K562 (cell line): Measurements from ENCODE around the gene CTTNBP2NL.

ENCODE experiments used
- ETS1 ChIP-seq: conservative IDR thresholded peaks from 2 replicates; pipeline ENCODE4 v1.6.1; 2011; ENCODE audit warnings: low read depth, mild to moderate bottlenecking, low read length; ENCODE audit not compliant: control insufficient read depth
- FOXJ3 ChIP-seq: sonication (generic); formaldehyde crosslinking; IDR thresholded peaks from 2 replicates; pipeline ENCODE4 v1.4.0; 2020; ENCODE audit warnings: mild to moderate bottlenecking, missing genetic modification reagents
- SNIP1 ChIP-seq: fragments of 450-650 bp; IDR thresholded peaks from 2 replicates; pipeline ENCODE4 v1.7.1; 2017; ENCODE audit warnings: low read depth, mild to moderate bottlenecking

GRCh38 chr1:112440574-112440973 lies 44.6 kb downstream of the CTTNBP2NL start:
- TF ChIP-seq FOXJ3 (CRISPR knock-in tag) (no peak), SNIP1 (no peak), ETS1 (no peak)
